Fibroblast of mammary gland (primary cell): Measurements from ENCODE around the gene NKG7.

Experiments used
- DNase-seq: peaks from one replicate; pipeline ENCODE4 v3.0.0-alpha.2; 2010; ENCODE audit warnings: low read depth
- H3K4me3 ChIP-seq: 2 replicates; pipeline ENCODE4 v1.5.1; 2011; ENCODE audit warnings: low read depth, mild to moderate bottlenecking, low read length, moderate library complexity; ENCODE audit not compliant: control insufficient read depth
- TF ChIP-seq, protein P1 (sequence below): conservative IDR thresholded peaks from 2 replicates; pipeline ENCODE4 v1.5.1; 2011; ENCODE audit warnings: low read depth, low read length, inconsistent platforms; ENCODE audit not compliant: control insufficient read depth, insufficient read depth

Gene NKG7

DNA sequence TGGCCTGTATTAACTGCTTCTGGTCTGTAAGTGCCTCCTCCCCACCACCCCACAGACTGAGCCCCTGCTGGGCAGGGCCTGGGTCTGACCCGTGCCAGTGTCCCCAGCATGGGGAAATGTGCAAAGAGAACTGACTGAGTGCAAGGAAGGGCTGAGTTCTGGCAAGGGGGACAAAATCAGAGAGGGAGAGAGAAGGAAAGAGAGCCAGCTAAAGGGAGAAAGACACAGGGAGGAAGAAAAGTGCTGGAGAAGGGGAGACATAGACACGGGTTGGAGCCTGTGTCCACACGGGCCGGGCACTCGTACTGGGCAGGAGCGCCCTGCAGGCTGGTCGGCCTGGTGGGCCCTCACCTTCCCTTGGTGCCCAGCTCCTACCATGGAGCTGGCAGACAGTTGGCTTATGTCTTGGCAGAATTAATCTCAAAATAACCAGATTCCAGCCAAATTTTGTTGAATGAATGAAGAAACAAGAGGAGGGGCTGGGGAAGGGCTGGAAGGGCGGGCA lies 1.2 kb downstream of the NKG7 start:
- TF ChIP-seq, protein P1, sequence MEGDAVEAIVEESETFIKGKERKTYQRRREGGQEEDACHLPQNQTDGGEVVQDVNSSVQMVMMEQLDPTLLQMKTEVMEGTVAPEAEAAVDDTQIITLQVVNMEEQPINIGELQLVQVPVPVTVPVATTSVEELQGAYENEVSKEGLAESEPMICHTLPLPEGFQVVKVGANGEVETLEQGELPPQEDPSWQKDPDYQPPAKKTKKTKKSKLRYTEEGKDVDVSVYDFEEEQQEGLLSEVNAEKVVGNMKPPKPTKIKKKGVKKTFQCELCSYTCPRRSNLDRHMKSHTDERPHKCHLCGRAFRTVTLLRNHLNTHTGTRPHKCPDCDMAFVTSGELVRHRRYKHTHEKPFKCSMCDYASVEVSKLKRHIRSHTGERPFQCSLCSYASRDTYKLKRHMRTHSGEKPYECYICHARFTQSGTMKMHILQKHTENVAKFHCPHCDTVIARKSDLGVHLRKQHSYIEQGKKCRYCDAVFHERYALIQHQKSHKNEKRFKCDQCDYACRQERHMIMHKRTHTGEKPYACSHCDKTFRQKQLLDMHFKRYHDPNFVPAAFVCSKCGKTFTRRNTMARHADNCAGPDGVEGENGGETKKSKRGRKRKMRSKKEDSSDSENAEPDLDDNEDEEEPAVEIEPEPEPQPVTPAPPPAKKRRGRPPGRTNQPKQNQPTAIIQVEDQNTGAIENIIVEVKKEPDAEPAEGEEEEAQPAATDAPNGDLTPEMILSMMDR: no peak
- DNase-seq: no peak
- no peak overlapping the region for H3K4me3 ChIP-seq

DNA sequence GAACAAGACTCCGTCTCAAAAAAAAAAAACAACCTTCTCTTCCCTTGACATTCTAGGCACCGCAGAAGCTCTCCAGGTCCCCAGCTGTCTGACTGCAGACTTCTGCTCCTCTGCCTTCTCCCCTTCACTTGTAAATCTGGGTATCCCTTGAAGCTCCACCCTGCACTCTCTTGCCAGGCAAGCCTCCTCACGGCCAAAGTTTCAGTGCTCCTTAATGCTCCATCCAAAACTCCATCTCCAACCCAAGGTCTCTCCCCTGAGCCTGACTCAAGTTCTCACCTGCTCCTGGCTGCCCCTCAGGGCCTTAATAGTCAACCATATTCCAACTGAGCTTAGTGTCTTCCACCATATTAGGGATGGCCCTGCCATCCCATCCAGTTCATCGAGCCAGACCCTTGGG lies 2.2 kb downstream of the NKG7 start:
- H3K4me3 ChIP-seq: no peak overlapping the region
- DNase-seq: no peak
- TF ChIP-seq, protein P1: no peak

DNA sequence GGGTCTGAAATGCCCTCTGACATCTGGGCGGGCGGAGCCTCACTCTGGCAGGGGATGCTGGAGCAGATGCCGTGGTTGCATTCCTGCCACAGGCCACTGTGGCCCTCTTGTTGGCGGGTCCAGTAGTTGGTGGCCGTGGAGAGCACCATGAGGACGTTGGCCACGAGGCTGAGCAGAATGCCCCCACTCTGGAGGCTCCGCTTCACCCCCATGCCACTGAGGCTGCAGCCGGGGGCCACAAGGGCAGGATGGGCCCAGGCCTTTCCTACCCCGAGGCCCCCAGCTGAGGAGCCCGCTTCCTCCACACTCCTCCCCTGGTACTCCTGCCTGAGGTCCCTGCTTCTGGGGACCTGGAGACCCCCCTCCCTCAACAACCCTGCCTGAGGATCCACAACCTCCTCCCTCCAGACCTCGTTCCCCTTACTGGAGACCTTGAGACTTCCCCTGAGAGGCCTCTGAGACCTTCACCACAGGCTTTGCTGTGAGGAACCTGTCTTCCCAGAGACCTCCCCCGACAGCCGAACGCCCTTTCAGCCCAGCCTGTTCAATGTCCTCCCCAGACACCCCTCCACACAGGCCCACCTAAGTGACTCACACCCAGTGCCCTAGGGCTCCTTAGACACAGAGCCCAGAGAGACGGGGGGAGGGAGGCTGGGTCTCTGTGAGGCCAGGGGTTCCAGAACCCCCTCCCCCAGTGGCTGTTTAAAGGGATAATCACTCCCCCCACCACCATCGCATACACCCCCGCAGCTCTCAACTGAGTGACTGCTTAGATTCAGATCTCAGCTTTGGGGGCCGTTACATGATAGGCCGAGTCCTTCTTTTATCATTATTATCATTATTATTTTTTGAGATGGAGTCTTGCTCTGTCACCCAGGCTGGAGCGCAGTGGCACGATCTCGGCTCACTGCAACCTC lies 3.8 kb downstream of the NKG7 start, which contains the start of gene CLDND2:
Gene CLDND2, minus strand, starts transcription at position 638 of the 917 bp plus-strand sequence. Its CDS starts 426 bp downstream, at position 212.
- TF ChIP-seq, protein P1: no peak
- H3K4me3 ChIP-seq: peak within 1 kb of the TSS; percentile 67
- DNase-seq: no peak

DNA sequence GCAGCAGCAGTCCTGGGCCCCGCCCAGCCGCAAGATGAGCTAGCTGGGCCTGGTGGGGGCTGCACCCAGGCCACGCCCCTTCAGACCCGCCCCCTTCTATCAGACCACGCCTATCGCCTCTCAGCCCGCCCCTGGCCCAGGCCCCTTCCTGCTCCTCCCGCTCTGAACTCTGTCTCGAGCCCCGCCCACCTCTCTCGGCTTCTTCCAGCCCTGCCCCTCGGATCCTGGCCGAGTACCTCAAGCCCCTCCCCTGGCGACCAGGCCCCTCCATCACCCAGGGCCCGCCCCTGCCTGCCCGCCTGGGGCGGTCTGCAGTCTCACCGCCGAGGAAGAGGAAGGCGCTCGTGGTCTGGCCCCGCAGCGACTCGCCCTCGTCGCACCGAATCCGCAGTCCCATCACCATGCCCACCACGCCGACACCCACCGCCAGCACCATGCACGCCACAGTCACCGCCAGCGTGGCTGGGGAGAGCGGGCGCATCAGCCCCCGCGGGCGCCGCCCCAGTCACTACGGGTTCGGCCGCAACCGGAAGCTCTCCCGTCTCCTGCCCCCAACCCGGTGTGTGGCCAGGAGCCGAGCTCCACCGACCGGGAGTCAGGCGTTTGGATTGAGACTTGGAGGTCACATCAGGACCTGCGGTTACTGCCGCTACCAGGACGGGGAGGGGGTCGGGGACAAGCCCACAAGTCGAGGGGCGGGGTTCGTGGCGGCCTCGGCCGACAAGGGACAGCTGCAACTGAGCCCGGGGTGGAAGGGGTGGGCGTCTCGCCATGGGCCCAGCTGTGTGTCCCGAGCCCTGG lies 4.7 kb downstream of the NKG7 start:
- DNase-seq: peak; percentile 98
- TF ChIP-seq, protein P1: no peak
- peak overlapping the region; percentile 93 for H3K4me3 ChIP-seq

DNA sequence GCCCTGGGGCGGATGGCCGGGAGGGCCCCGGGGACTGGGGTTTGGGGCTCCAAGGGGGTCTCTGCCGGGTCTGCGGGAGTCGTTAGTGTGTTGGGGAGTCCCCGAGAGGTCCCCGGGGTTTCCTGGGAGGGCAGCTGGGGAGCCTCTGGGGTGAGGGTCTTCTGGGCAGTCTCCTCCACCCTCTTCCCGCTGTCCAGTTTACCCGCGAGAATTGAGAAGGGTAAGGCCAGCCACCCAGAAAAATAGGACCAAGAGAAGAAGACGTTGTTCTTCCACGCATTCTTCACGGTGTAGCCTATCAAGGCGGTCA lies 5.2 kb downstream of the NKG7 start:
- DNase-seq: no peak
- TF ChIP-seq, protein P1: no peak
- H3K4me3 ChIP-seq: peak overlapping the region; percentile 93

DNA sequence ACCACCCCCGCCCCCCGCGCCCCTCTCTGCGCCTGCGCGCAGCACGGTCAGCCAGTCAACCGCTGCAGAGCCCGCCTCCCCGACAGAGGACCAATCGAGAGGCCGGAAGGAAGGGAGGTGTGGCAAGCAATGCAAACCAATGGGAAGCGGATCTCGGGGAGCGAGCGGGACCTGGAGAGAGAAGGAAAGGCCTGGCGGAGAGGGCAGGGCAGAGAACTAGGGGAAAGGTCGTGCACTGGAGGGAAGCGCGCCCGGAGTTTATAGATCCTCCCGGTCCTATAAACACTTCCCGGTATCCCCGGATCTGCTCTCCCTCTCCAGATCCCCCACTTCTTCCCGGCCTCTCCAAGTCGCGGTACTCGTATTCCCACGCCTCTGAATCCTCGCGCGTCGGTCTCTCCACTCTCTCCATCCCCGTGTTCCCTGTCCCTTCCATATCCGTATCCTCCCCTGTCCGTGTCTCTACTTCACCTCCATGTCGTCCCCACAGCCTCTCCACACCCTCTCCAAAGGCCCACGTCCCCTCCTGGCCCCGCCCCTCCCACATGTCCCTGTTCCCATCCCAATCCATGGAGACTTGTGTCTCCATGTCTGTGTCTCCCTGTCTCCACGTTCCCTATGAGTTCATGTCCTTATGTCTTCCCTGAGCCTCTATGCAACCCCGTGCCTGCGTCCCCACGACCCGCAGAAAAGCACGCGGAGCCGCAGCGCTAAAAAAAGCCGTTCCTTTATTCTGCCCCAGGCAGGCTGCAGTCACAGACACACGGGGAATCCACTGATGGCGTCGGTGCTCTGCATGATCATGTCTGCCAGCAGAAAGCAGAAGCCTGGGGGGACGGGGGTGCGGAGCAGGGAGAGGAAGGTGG lies 5.8 kb downstream of the NKG7 start:
- peak; percentile 98 for DNase-seq
- peak overlapping the region; percentile 93 for H3K4me3 ChIP-seq
- TF ChIP-seq, protein P1: no peak
